ENCODE measurements around the gene SHROOM3.

- TF ChIP-seq POLR2A (IDR thresholded peaks at IDR 0.05), result no peak
- no peak for TF ChIP-seq CTCF (IDR thresholded peaks at IDR 0.05)
Observed at GRCh38 chr4:76716020-76716419, 281.0 kb downstream of the SHROOM3 start.
